Neuron (in vitro differentiated cells): ENCODE measurements around the gene OSR1.

ENCODE experiments used
- H2AFZ ChIP-seq: one replicate; pipeline ENCODE4 v1.6.1; 2013; ENCODE audit warnings: low read depth, mild to moderate bottlenecking, inconsistent platforms, low read length, moderate library complexity
- H3K27me3 ChIP-seq: one replicate; pipeline ENCODE4 v1.6.1; 2013; ENCODE audit warnings: low read length; ENCODE audit not compliant: insufficient read depth
- H3K36me3 ChIP-seq: one replicate; pipeline ENCODE4 v1.6.1; 2013; ENCODE audit warnings: low read length; ENCODE audit not compliant: insufficient read depth
- H3K4me1 ChIP-seq: one replicate; pipeline ENCODE4 v1.6.1; 2013; ENCODE audit warnings: low read length; ENCODE audit not compliant: insufficient read depth
- H3K4me3 ChIP-seq: 2 replicates; pipeline ENCODE4 v1.5.1; 2013; ENCODE audit warnings: mild to moderate bottlenecking, low read length, moderate library complexity
- H3K9me3 ChIP-seq: one replicate; pipeline ENCODE4 v1.6.1; 2013; ENCODE audit warnings: low read length

The OSR1 gene

DNA sequence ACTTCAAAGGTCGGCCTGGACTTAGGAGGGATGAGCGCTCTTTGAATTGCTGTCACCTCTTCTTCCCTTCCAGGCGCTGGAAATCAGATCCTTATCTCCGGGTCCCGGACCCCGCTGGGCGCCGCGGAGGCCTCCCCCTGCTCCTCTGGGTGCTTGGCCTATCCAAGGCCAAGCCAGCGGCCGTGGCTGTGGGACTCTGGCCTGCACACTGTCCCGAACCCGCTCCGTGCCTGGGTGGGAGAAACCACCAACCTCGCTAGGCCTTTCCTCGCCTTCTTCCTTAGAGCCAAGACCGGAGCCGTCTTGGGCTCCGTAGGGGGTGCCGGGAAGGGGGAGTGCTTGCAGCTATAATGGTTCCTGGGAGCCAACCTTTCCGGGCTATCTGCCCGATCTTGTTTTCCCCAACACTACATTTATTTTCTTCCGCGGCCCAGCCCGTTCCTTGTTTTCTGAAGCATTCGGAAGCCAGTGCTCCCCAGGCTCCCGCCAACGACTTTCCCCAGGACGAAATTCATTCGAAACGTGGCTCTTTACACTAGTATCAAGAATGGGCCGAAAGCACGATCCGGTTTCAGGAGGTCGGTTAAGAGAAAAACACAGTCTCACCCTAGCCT is 2.4 kb downstream of the OSR1 start:
- H3K36me3 ChIP-seq = no peaks in the 10 kb centered on the region
- H2AFZ ChIP-seq = no peak overlapping the region
- peaks cover 30% of the 10 kb centered on the region for H3K4me1 ChIP-seq
- peaks cover 95% of the 10 kb centered on the region for H3K27me3 ChIP-seq
- peaks cover 4% of the 10 kb centered on the region for H3K9me3 ChIP-seq
- H3K4me3 ChIP-seq = no peak overlapping the region

GRCh38 chr2:19355416-19355821 is 3.0 kb downstream of the OSR1 start:
- Histone ChIP-seq H3K27me3 (peaks cover 92% of the 10 kb centered on the region), H2AFZ (no peak overlapping the region), H3K9me3 (peaks cover 4% of the 10 kb centered on the region), H3K4me1 (peaks cover 35% of the 10 kb centered on the region), H3K4me3 (no peak overlapping the region), H3K36me3 (no peaks in the 10 kb centered on the region)

- Histone ChIP-seq H3K9me3 (peaks cover 4% of the 10 kb centered on the region), H3K27me3 (peaks cover 88% of the 10 kb centered on the region), H3K4me3 (no peak overlapping the region), H2AFZ (no peak overlapping the region), H3K36me3 (no peaks in the 10 kb centered on the region), H3K4me1 (peaks cover 37% of the 10 kb centered on the region)
Observed at GRCh38 chr2:19355014-19355405, 3.4 kb downstream of the OSR1 start.

- H3K36me3 ChIP-seq = no peaks in the 10 kb centered on the region
- peaks cover 75% of the 10 kb centered on the region for H3K27me3 ChIP-seq
- H3K4me1 ChIP-seq = peaks cover 33% of the 10 kb centered on the region
- no peak overlapping the region for H3K4me3 ChIP-seq
- H3K9me3 ChIP-seq = peaks cover 4% of the 10 kb centered on the region
- H2AFZ ChIP-seq = no peak overlapping the region
Observed at GRCh38 chr2:19353721-19354050, 4.7 kb downstream of the OSR1 start.

GRCh38 chr2:19352946-19353720 is 5.3 kb downstream of the OSR1 start:
- Histone ChIP-seq H3K36me3 (no peaks in the 10 kb centered on the region), H3K4me1 (peaks cover 29% of the 10 kb centered on the region), H3K4me3 (no peak overlapping the region), H3K9me3 (peaks cover 4% of the 10 kb centered on the region), H2AFZ (no peak overlapping the region), H3K27me3 (peaks cover 72% of the 10 kb centered on the region)

DNA sequence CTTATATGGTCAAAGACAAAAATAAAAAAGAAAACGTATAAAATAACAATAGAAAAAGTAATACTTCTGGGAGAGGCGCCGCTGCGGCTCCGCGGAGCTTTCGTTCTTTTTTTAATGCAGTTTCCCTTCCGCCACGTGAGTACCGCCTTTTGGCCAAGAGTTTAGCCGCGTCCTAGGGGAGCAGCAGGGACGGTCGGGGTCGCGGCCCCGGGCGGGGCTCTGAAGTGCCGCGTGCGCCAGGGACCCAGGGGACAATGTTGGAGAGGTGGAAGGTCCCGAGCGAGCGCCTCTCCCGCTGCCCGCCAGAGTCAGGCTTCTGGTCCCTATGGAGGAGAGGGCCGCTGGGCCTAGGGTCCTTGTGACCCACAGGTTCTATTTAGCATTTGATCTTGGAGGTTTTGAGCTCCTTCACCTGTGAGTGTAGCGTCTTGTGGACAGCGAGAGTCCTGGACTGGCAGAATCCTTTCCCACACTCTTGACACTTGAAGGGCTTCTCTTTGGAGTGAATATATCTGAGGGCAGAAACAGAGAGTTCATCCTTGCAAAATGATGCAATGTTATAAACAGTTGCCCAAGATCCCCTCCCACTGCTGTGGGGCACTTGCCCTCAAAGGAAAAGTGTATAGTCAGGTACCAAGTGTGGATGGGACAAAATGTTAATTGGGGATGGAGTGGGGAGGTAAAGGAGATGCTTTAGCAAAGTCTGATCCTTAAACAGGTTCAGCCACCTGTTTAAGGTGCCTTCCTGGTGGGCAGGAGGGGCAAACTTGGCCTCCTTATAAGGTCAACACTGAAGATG is 6.3 kb downstream of the OSR1 start:
- Histone ChIP-seq H2AFZ (no peak overlapping the region), H3K27me3 (peaks cover 62% of the 10 kb centered on the region), H3K36me3 (no peaks in the 10 kb centered on the region), H3K4me1 (peaks cover 23% of the 10 kb centered on the region), H3K9me3 (peaks cover 4% of the 10 kb centered on the region), H3K4me3 (no peak overlapping the region)

DNA sequence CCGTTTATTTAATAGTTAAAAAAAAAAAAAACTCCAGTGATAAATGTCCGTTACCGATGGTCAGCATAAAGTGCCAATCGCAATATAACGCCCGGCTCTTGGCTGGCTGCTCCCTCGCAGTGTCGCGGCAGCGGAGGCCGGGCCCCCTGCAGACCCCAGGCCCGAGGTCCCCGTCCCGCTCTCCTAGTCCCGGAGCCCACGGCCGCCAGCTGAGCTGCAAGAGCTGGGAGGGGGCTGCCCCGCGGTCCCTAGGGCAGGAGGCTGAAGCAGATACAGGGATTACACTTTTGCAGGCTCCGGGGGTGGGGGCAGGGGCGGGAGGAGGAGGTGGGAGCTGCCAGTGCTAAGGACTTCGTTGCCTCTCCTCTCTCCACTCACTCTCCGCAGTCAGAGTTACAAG is 6.9 kb downstream of the OSR1 start:
- peaks cover 56% of the 10 kb centered on the region for H3K27me3 ChIP-seq

DNA sequence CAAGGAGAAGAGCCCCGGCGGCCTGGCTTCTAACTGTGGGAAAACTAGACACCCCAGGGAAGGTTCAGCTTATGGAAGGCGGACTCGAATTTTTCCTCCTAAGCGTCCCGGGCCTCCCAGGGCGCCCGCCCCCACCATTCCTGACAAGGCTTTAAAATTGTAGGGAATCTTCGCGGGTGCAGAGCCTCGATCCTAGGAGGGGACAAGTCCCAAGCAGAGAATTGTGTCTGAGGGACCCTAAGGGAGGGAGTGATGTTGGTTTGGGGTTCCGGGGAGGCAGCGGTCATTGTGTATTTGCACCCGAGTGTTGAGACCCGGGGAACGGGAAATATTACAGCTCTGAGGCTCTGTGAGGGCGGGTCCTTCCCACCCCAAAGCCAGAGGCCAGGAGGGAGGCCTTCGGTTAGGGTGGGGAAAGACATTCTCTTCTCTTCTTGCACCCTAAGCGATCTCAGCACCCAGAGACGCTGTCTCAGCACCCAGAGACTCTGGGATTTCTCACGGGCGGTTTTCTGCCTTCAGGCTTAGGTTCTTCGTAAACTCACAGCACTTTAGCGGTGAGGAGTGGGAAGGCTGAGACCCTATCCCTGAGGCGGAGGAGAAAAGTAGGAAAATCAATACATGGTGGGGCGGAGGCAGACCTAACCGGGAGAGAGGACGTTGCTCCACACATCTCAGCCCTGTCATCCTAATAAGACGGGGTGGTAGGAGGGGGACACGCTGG is 7.6 kb downstream of the OSR1 start:
- Histone ChIP-seq H3K9me3 (peaks cover 4% of the 10 kb centered on the region), H3K4me3 (peak overlapping the region; percentile 47), H2AFZ (peak overlapping the region; percentile 65), H3K27me3 (peaks cover 50% of the 10 kb centered on the region), H3K4me1 (peaks cover 20% of the 10 kb centered on the region), H3K36me3 (peaks cover under 1% of the 10 kb centered on the region)

More for the DNA sequence above, 6.9 kb downstream of the OSR1 start:
- Histone ChIP-seq H3K9me3 (peaks cover 4% of the 10 kb centered on the region), H3K36me3 (no peaks in the 10 kb centered on the region), H3K4me1 (peaks cover 23% of the 10 kb centered on the region), H2AFZ (no peak overlapping the region), H3K4me3 (no peak overlapping the region)

- Histone ChIP-seq H3K9me3 (peaks cover 4% of the 10 kb centered on the region), H3K27me3 (peaks cover 42% of the 10 kb centered on the region), H3K4me1 (peaks cover 20% of the 10 kb centered on the region), H3K4me3 (peak overlapping the region; percentile 47), H2AFZ (peak overlapping the region; percentile 65), H3K36me3 (peaks cover 4% of the 10 kb centered on the region)
Observed at GRCh38 chr2:19349911-19350677, 8.3 kb downstream of the OSR1 start.

DNA sequence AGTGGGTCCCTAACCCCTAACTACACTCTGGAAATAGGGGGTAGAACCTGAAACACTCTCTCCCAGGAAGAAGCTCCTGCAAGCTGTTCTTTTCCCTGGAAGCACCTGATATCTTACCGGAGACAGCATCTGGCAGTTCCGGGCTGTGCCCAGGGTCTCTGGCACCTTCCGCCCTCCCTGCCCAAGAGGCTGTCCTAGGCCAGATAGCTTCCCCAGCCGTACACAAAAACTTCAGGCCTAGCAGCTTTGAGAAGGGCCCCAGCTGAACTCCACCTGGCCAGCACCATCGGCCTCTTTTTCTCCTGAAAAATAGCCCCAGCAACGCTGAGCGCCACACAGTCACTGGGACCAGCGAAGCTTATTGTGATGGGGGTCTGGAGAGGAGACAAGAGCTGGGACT is 9.7 kb downstream of the OSR1 start:
- Histone ChIP-seq H3K27me3 (peaks cover 28% of the 10 kb centered on the region), H2AFZ (no peak overlapping the region), H3K9me3 (peaks cover 2% of the 10 kb centered on the region), H3K4me3 (peak overlapping the region; percentile 87), H3K4me1 (peaks cover 20% of the 10 kb centered on the region), H3K36me3 (peaks cover 4% of the 10 kb centered on the region)

GRCh38 chr2:19347619-19348562 is 10.5 kb downstream of the OSR1 start:
- no peaks in the 10 kb centered on the region for H3K9me3 ChIP-seq
- H3K27me3 ChIP-seq = peaks cover 20% of the 10 kb centered on the region
- H3K36me3 ChIP-seq = peaks cover 4% of the 10 kb centered on the region
- peaks cover 20% of the 10 kb centered on the region for H3K4me1 ChIP-seq
- H3K4me3 ChIP-seq = peak overlapping the region; percentile 87
- peak overlapping the region; percentile 81 for H2AFZ ChIP-seq
